ENCODE measurements around the gene MYO15A. TPM values are rescaled to one million over a fixed set of nuclear protein-coding genes. Genes with fewer than 3 reads are reported as not detected.
"Not testable (repeated sequence)": the region's sequence is repeated elsewhere in the genome, so short reads cannot be mapped to it uniquely, and the experiment has no call there.

The MYO15A gene
- polyA plus RNA-seq, 6 donors from 2014 or later: 0.43 to 2.0 (median 0.65) TPM

DNA sequence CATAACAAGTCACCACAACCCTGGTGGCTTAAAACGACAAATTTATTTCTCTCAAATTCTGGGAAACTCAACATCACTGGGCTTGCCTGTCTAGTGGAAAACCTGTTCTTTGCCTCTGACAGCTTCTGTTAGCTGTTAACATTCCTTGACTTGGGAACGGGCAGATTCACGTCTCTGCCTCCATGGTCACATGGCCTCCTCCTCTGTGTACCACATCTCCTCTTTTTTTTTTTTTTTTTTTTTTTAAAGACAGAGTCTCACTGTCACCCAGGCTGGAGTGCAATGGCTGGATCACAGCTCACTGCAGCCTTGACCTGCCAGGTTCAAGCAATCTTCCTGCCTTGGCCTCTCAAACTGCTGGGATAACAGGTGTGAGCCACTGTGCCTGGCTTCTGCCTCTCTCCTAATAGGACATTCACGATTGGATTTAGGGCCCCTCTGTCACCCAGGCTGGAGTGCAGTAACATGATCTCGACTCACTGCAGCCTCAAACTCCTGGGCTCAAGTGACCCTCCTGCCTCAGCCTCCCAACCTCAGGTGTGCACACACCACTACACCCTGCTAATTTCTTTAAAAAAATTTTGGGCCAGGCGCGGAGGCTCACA is 105.2 kb downstream of the MYO15A start:
- DNase-seq (no peak), ATAC-seq (ENCODE audit: low read depth in 2 of 2) (no peak)
- Mint-ChIP-seq H3K36me3 (peaks cover 6 to 8% of the 10 kb centered on the region in 2 donors), H3K4me1 (peaks cover 6 to 14% (median 8%) of the 10 kb centered on the region in 3 donors), H3K9me3 (no peaks in the 10 kb centered on the region), H3K27ac (peak overlapping the region in 2 of 6 donors; percentile 15 to 20), H3K4me3 (no peak overlapping the region), H3K27me3 (no peaks in the 10 kb centered on the region)

GRCh38 chr17:18216906-18217305 is 108.3 kb downstream of the MYO15A start:
- not testable (repeated sequence) for H3K4me3 Mint-ChIP-seq; H3K27ac Mint-ChIP-seq; ATAC-seq (ENCODE audit: low read depth in 2 of 2); DNase-seq; H3K27me3 Mint-ChIP-seq; H3K36me3 Mint-ChIP-seq; H3K9me3 Mint-ChIP-seq
- H3K4me1 Mint-ChIP-seq: peaks cover 6 to 14% (median 8%) of the 10 kb centered on the region in 3 donors

GRCh38 chr17:18217412-18218015 is 109.0 kb downstream of the MYO15A start:
- peak; percentile 84 to 95 for ATAC-seq (ENCODE audit: low read depth in 2 of 2)
- H3K27ac Mint-ChIP-seq: peak overlapping the region in 1 of 6 donors; percentile 47
- DNase-seq: peak; percentile 58
- H3K4me1 Mint-ChIP-seq: peaks cover 6 to 14% (median 8%) of the 10 kb centered on the region in 3 donors
- H3K9me3 Mint-ChIP-seq: no peaks in the 10 kb centered on the region
- no peak overlapping the region for H3K4me3 Mint-ChIP-seq
- H3K27me3 Mint-ChIP-seq: no peaks in the 10 kb centered on the region
- no peaks in the 10 kb centered on the region for H3K36me3 Mint-ChIP-seq

DNA sequence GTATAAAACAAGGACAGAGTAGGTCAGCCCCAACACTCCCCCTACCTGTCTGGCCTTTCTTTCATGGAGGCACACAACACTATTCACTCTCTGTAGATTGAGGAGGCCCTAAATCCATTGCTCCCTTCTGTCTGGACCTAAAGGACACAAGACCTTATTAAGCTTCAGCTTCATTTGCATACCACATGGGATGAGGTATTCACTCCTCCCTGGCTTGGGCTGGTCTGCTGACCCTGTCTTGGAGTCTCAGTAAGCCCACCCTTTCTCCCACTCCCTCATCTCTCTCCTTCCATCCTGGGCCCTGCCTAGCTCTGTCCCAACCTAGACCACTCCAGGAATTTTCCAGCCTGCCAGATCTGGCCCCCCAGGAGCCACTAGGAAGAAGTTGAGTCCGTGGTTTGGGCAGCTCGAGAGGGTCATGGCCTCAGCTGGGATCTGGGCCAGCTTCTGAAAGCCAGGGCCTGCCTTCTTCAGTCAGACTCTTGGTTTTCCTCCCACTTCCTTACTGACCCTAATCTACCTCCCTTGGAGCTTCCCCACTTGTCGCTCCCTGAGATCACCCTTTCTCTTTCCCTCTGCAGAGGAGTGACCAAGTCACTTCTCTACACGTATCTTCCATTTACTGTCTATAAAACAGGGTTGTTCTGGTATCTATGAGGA is 110.3 kb downstream of the MYO15A start:
- ATAC-seq (ENCODE audit: low read depth in 2 of 2): no peak
- no peak overlapping the region for H3K4me3 Mint-ChIP-seq
- H3K36me3 Mint-ChIP-seq: no peaks in the 10 kb centered on the region
- H3K27ac Mint-ChIP-seq: peak overlapping the region in 1 of 6 donors; percentile 69
- no peak for DNase-seq
- no peaks in the 10 kb centered on the region for H3K27me3 Mint-ChIP-seq
- H3K9me3 Mint-ChIP-seq: no peaks in the 10 kb centered on the region
- H3K4me1 Mint-ChIP-seq: peaks cover 6 to 14% (median 8%) of the 10 kb centered on the region in 3 donors

DNA sequence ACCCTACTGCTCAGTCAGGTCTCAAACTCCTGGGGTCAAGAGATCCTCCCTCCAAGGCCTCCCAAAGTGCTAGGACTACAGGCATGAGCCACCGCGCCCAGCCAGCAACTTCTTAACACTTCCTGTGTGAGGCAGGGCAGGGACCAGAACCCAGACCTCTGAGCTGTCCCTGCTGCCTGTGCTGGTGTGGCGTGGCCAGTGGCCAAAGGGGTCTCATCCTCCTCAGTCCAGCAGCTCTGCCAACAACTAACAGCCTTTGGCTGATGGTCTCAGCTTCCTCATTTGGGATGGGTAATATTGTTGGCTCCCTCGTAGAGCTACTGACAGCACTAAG is 115.5 kb downstream of the MYO15A start:
- H3K9me3 Mint-ChIP-seq: peaks cover 0 to 2% (median 0%) of the 10 kb centered on the region in 7 donors
- H3K27ac Mint-ChIP-seq: no peak overlapping the region
- no peaks in the 10 kb centered on the region for H3K36me3 Mint-ChIP-seq
- peak overlapping the region in 1 of 8 donors; percentile 21 for H3K4me3 Mint-ChIP-seq
- ATAC-seq (ENCODE audit: low read depth in 2 of 2): no peak
- DNase-seq: no peak
- H3K4me1 Mint-ChIP-seq: peaks cover 12 to 30% (median 22%) of the 10 kb centered on the region in 3 donors
- no peaks in the 10 kb centered on the region for H3K27me3 Mint-ChIP-seq

DNA sequence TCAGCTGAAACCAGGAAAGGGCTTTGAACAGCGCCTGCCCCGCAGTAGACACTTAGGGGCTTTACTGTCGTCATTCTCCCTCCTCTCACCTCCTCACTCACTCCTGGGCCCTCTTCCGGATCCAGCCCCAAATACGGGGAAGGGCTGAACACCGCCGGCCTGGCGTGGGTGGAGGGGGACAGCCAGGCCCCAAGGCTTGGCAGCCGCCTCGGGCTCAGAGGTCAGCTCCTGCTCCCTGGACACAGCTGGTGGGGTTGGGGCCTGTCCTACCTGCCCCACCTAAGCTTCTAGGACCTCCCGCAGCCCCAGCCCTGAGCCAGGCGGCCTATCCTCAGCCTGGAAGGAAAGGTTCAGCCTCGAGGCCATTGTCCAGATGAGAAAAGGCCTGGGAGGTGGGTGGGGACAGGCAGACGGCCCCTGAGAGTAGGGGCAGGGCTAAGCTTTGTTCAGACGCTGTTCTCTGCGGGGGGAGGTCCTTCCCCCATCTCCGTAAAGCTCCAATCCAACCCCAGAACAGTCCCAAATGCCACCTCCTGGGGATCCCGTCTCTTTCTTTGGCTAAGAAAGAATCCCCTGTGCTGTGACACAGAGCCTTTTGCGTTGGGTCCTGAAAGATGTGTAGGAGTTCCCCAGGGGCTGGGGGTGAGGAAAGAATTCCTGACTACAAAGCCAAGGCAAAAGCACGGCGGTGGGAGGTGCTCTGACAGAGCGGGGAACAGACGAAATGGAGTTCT is 116.0 kb downstream of the MYO15A start:
- peaks cover 12 to 30% (median 22%) of the 10 kb centered on the region in 3 donors for H3K4me1 Mint-ChIP-seq
- peak overlapping the region; percentile 36 to 81 (median 64) for H3K4me3 Mint-ChIP-seq
- H3K27ac Mint-ChIP-seq: no peak overlapping the region
- no peaks in the 10 kb centered on the region for H3K36me3 Mint-ChIP-seq
- DNase-seq (no peak), ATAC-seq (ENCODE audit: low read depth in 2 of 2) (no peak)
- peaks cover 0 to 2% (median 0%) of the 10 kb centered on the region in 7 donors for H3K9me3 Mint-ChIP-seq
- H3K27me3 Mint-ChIP-seq: no peaks in the 10 kb centered on the region

DNA sequence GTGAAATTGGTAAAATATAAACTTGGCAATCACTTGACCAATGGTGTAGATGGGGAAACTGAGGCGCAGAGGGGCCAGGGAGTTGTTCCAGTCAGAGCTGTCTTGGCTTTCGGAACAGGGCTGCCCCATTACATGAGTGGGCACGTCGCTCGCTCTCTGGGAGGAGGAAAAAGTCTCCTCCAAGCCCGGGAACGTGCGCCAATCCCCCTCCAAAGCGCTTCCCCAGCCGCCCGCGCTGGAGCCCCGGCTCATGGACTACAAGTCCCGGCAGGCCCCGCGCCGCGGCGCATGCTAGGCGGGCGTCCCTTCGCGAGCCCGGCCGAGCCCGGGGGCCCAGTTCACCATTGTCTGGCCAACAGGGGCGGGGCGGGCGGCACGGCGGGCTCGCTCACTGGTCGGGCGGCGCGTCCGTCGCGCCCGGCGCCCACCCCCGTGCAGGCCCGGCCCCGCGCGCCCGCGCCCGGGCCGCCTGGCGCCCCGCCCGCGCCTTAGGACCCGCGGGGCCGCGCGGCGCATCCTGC is 116.6 kb downstream of the MYO15A start, which contains the start of gene LLGL1:
LLGL1 (plus strand) TSS at position 515 of the 521 bp plus-strand sequence. CDS start 48 bp downstream, outside the sequence.
- ATAC-seq (ENCODE audit: low read depth in 2 of 2) (peak; percentile 90 to 92), DNase-seq (peak; percentile 95)
- Mint-ChIP-seq H3K27ac (peak within 1 kb of the TSS; percentile 40 to 89 (median 76)), H3K27me3 (no peaks in the 10 kb centered on the region), H3K4me3 (peak within 1 kb of the TSS; percentile 81 to 95 (median 92)), H3K4me1 (peaks cover 12 to 30% (median 22%) of the 10 kb centered on the region in 3 donors), H3K9me3 (peaks cover 0 to 2% (median 0%) of the 10 kb centered on the region in 7 donors), H3K36me3 (no peaks in the 10 kb centered on the region)

DNA sequence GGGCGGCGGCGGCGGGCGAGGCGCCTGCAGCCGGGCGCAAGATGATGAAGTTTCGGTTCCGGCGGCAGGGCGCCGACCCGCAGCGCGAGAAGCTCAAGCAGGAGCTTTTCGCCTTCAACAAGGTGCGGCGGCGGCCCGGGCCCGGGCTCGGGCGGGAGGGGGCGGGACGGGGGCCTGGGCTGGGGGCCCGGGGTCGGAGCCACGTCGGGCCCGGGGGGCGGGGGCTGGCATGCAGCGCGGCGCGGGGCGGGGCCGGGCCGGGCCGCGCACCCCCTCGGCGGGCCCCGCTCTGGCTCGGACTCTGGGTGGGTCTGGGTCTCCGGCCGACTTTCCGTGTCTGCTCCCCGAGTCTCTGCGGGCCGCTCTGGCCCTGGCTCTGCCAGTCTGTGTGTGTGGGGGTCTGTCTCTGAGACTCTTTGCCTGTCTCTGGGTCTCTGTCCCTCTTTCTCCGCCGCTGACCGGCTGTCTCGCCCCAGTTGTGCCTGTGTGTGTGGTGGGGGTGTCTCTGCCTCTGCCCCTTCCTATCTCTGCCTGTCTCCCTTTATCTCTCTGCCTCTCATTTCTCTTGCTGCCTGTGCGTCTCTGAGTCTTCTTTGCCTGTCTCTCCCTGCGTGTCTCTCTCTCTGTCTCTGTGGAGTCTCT is 117.2 kb downstream of the MYO15A start:
- H3K27me3 Mint-ChIP-seq: no peaks in the 10 kb centered on the region
- no peak for DNase-seq
- H3K9me3 Mint-ChIP-seq: peaks cover 0 to 2% (median 0%) of the 10 kb centered on the region in 7 donors
- H3K4me1 Mint-ChIP-seq: peaks cover 12 to 30% (median 22%) of the 10 kb centered on the region in 3 donors
- no peaks in the 10 kb centered on the region for H3K36me3 Mint-ChIP-seq
- no peak for ATAC-seq (ENCODE audit: low read depth in 2 of 2)
- H3K4me3 Mint-ChIP-seq: peak overlapping the region; percentile 81 to 95 (median 92)
- H3K27ac Mint-ChIP-seq: peak overlapping the region; percentile 40 to 89 (median 76)

- Mint-ChIP-seq H3K27ac (peak overlapping the region; percentile 40 to 89 (median 76)), H3K9me3 (peaks cover 0 to 2% (median 0%) of the 10 kb centered on the region in 7 donors), H3K4me1 (peaks cover 12 to 30% (median 22%) of the 10 kb centered on the region in 3 donors), H3K4me3 (peak overlapping the region; percentile 81 to 95 (median 92)), H3K27me3 (no peaks in the 10 kb centered on the region), H3K36me3 (no peaks in the 10 kb centered on the region)
- ATAC-seq (ENCODE audit: low read depth in 2 of 2): no peak
- DNase-seq: peak; percentile 11
Measured at GRCh38 chr17:18226284-18226945, 117.9 kb downstream of the MYO15A start.

GRCh38 chr17:18227635-18228034 is 119.1 kb downstream of the MYO15A start:
- no peak for DNase-seq
- H3K27me3 Mint-ChIP-seq: no peaks in the 10 kb centered on the region
- peak overlapping the region in 3 of 6 donors; percentile 21 to 74 (median 33) for H3K27ac Mint-ChIP-seq
- no peak for ATAC-seq (ENCODE audit: low read depth in 2 of 2)
- H3K4me3 Mint-ChIP-seq: peak overlapping the region in 6 of 8 donors; percentile 6 to 66 (median 48)
- peaks cover 0 to 2% (median 0%) of the 10 kb centered on the region in 7 donors for H3K9me3 Mint-ChIP-seq
- peaks cover 12 to 30% (median 22%) of the 10 kb centered on the region in 3 donors for H3K4me1 Mint-ChIP-seq
- H3K36me3 Mint-ChIP-seq: no peaks in the 10 kb centered on the region

- Mint-ChIP-seq H3K27ac (peak overlapping the region in 2 of 6 donors; percentile 68 to 80), H3K9me3 (peaks cover 0 to 2% (median 0%) of the 10 kb centered on the region in 7 donors), H3K4me3 (peak overlapping the region in 2 of 8 donors; percentile 18 to 66), H3K27me3 (no peaks in the 10 kb centered on the region), H3K36me3 (no peaks in the 10 kb centered on the region), H3K4me1 (peaks cover 12 to 30% (median 22%) of the 10 kb centered on the region in 3 donors)
- DNase-seq (no peak), ATAC-seq (ENCODE audit: low read depth in 2 of 2) (no peak)
Measured at GRCh38 chr17:18228176-18228682, 119.7 kb downstream of the MYO15A start.

DNA sequence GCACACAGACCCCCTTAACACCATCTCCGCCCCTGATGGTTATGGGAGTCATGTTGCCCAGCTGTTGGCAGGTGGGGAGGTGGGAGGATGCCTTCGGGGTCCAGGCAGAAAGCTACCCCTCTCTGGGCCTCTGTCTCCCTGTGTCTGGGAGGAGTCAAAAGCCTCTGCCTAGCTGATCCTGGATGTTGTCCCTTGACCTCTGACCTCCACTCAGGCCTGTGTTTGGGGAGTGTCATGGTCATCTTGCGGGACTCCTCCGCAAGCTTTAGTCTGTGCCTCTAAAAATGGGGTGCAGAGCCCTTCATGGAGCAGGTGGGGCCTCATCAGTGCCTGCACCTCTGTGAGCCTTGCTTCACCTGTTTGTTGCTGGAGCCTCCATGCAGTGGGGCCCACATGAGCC is 120.7 kb downstream of the MYO15A start:
- ATAC-seq (ENCODE audit: low read depth in 2 of 2) (no peak), DNase-seq (no peak)
- no peak overlapping the region for H3K27ac Mint-ChIP-seq
- H3K4me1 Mint-ChIP-seq: peaks cover 12 to 30% (median 22%) of the 10 kb centered on the region in 3 donors
- H3K4me3 Mint-ChIP-seq: no peak overlapping the region
- H3K36me3 Mint-ChIP-seq: no peaks in the 10 kb centered on the region
- H3K27me3 Mint-ChIP-seq: no peaks in the 10 kb centered on the region
- H3K9me3 Mint-ChIP-seq: peaks cover 0 to 2% (median 0%) of the 10 kb centered on the region in 7 donors

All from naive B cell (primary cell).